HG03378 (cell line): ENCODE data around the gene SULT1A1.

Source experiments
- ATAC-seq: cut with Tn5 transposase; IDR thresholded peaks from one replicate; pipeline ENCODE4 v1.9.1; 2021; ENCODE audit warnings: mild to moderate bottlenecking, moderate library complexity; ENCODE audit not compliant: unreplicated experiment

Gene SULT1A1

GRCh38 chr16:28561557-28562187 is 48.2 kb downstream of the SULT1A1 start:
- ATAC-seq: no peak

GRCh38 chr16:28558456-28558855 is 51.4 kb downstream of the SULT1A1 start:
- no peak for ATAC-seq

- ATAC-seq: no peak
These were observed 52.9 kb downstream of the SULT1A1 start for GRCh38 chr16:28556914-28557320.

- ATAC-seq: no peak
These were observed 54.3 kb downstream of the SULT1A1 start for GRCh38 chr16:28555561-28555960.
